Measurements from ENCODE around the gene EXOC4. TPM values are rescaled to one million over a fixed set of nuclear protein-coding genes. Genes with fewer than 3 reads are reported as not detected.

EXOC4 gene
- total RNA-seq, 1 experiment from 2014 or later = 75.8 TPM

- Histone ChIP-seq H4K91ac (ENCODE audit: insufficient read length, low read depth, low read length) (no peak overlapping the region), H3K4me1 (ENCODE audit: insufficient read depth, low read length) (no peaks in the 10 kb centered on the region), H3K18ac (ENCODE audit: insufficient read length, low read depth, low read length) (no peak overlapping the region), H2AFZ (ENCODE audit: low read length) (no peak overlapping the region), H4K5ac (ENCODE audit: insufficient read length, low read depth, low read length) (no peak overlapping the region), H2BK5ac (ENCODE audit: insufficient read length, low read length) (no peak overlapping the region), H3K14ac (ENCODE audit: insufficient read depth, low read length) (no peak overlapping the region), H3K79me1 (ENCODE audit: insufficient read depth, low read depth, low read length, poor library complexity, severe bottlenecking) (no peaks in the 10 kb centered on the region), H3K4me2 (ENCODE audit: insufficient read depth, insufficient read length, low read length) (no peak overlapping the region), H4K20me1 (ENCODE audit: control insufficient read depth, insufficient read depth, insufficient read length) (no peaks in the 10 kb centered on the region), H3T11ph (ENCODE audit: low read length) (no peak overlapping the region), H4K8ac (replicated peaks; ENCODE audit: insufficient read length, low read depth, low read length) (no peak overlapping the region), H3K9ac (ENCODE audit: extremely low read depth, insufficient read length, low read length) (no peak overlapping the region), H2BK20ac (ENCODE audit: low read depth, low read length, poor library complexity, severe bottlenecking) (no peak overlapping the region), H3K27ac (ENCODE audit: insufficient read length, low read depth, low read length) (no peak overlapping the region), H3K56ac (ENCODE audit: insufficient read length, low read depth, low read length) (no peak overlapping the region), H2AK5ac (ENCODE audit: insufficient read length, low read length) (no peak overlapping the region), H3K79me2 (ENCODE audit: insufficient read depth, low read length) (no peaks in the 10 kb centered on the region; the same call in 1 of the 2 replicates), H2BK15ac (ENCODE audit: low read depth, low read length) (no peak overlapping the region), H3K9me3 (ENCODE audit: control insufficient read depth, low read depth, low read length) (no peaks in the 10 kb centered on the region), H3K27me3 (ENCODE audit: insufficient read depth, low read length) (no peaks in the 10 kb centered on the region), H2BK12ac (ENCODE audit: insufficient read length, low read depth, low read length) (no peak overlapping the region), H3K23me2 (ENCODE audit: insufficient read length, low read depth, low read length, poor library complexity, severe bottlenecking) (no peaks in the 10 kb centered on the region), H2BK120ac (ENCODE audit: low read depth, low read length, poor library complexity, severe bottlenecking) (no peak overlapping the region), H3K23ac (ENCODE audit: insufficient read length, low read depth, low read length) (no peak overlapping the region), H3K4ac (ENCODE audit: low read depth, low read length) (no peak overlapping the region)
- TF ChIP-seq CTCF (conservative IDR thresholded peaks at IDR 0.05) = no peak
- no peaks in the 10 kb centered on the region for H3K27me3 Mint-ChIP-seq (ENCODE audit: low read depth)
- no peak overlapping the region for H3K27ac Mint-ChIP-seq
- peaks cover 20 to 23% of the 10 kb centered on the region in 2 experiments for H3K9me3 Mint-ChIP-seq
- no peak for DNase-seq
- no peaks in the 10 kb centered on the region for H3K4me1 Mint-ChIP-seq
- H3K4me3 Mint-ChIP-seq = no peak overlapping the region
- whole genome bisulfite sequencing (ENCODE audit: extremely low coverage, insufficient read length, low lambda C conversion rate) = no CpG with 5 or more reads among the region's 2 CpGs
- peaks cover 38 to 54% (median 49%) of the 10 kb centered on the region in 3 experiments for H3K36me3 Mint-ChIP-seq (ENCODE audit: insufficient read depth in 1 of 3, low read depth in 3 of 3)
Measured at GRCh38 chr7:133319842-133320241, 67.0 kb downstream of the EXOC4 start.
